Body of pancreas (tissue), 4 donors: ENCODE measurements around the gene MBNL1.

Experiments
- POLR2A ChIP-seq, 3 donors: fragments of 450-650 bp; IDR thresholded peaks; one replicate each; pipeline ENCODE4 v1.6.1; 2016; ENCODE audit warnings: antibody characterized with exemption in 3 of 3, mild to moderate bottlenecking in 2 of 3
- TF ChIP-seq, protein P1 (sequence below), 7 experiments: fragments of 450-650 bp in 4 of 7; fragments of 200-600 bp in 3 of 7; sonication (generic) in 3 of 7; IDR thresholded peaks; one replicate each; pipeline ENCODE4 v1.5.1; 2016 to 2019; ENCODE audit warnings: antibody characterized with exemption in 7 of 7

DNA sequence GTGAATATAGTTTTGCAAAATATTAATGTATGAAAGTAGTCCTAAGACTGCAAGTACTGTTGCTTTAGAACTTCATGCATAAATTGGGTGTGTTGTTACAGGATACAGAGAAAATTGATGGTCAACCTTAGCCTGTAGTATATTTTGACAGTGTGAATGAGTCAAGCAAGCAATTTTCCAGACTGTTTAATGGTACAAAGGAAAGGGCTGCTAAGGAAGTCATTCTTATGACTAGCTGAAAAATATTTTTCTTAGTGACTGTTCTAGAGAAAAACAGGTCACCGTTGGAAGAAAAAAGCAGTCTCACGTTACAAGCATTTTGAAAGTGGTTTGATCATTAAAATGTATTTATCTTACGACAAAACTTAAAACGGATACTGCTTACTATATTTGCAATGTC lies 49.2 kb downstream of the MBNL1 start:
- TF ChIP-seq, protein P1, sequence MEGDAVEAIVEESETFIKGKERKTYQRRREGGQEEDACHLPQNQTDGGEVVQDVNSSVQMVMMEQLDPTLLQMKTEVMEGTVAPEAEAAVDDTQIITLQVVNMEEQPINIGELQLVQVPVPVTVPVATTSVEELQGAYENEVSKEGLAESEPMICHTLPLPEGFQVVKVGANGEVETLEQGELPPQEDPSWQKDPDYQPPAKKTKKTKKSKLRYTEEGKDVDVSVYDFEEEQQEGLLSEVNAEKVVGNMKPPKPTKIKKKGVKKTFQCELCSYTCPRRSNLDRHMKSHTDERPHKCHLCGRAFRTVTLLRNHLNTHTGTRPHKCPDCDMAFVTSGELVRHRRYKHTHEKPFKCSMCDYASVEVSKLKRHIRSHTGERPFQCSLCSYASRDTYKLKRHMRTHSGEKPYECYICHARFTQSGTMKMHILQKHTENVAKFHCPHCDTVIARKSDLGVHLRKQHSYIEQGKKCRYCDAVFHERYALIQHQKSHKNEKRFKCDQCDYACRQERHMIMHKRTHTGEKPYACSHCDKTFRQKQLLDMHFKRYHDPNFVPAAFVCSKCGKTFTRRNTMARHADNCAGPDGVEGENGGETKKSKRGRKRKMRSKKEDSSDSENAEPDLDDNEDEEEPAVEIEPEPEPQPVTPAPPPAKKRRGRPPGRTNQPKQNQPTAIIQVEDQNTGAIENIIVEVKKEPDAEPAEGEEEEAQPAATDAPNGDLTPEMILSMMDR (IDR thresholded peaks at IDR 0.05) = no peak
- no peak for TF ChIP-seq POLR2A (IDR thresholded peaks at IDR 0.05)
